Calu3 (cell line): Measurements from ENCODE around the gene HIVEP3. TPM values are rescaled to one million over a fixed set of nuclear protein-coding genes. Genes with fewer than 3 reads are reported as not detected.

Source experiments
- BruUV-seq: library from RNA; stranded (reverse); fragments of 400-500 nt; replicated peaks from 2 replicates; lab custom pipeline; 2021; lab: Mats Ljungman, UMichigan
- CTCF ChIA-PET: fragments of 300-600 bp; sonication (Branson Sonifier 250); formaldehyde crosslinking; loops from one replicate; lab custom pipeline; 2022; ENCODE audit warnings: antibody characterized with exemption; lab: Charles Lee
- DNase-seq: peaks from one replicate; pipeline ENCODE4 v3.0.0; 2022
- H3K27ac Mint-ChIP-seq: one replicate; pipeline ENCODE4 v1.8.0; 2022; ENCODE audit warnings: mixed read lengths; ENCODE audit not compliant: unreplicated experiment
- H3K27me3 Mint-ChIP-seq: one replicate; pipeline ENCODE4 v1.8.0; 2022; ENCODE audit warnings: mixed read lengths; ENCODE audit not compliant: unreplicated experiment
- H3K36me3 Mint-ChIP-seq: one replicate; pipeline ENCODE4 v1.8.0; 2022; ENCODE audit warnings: mild to moderate bottlenecking, moderate library complexity, mixed read lengths; ENCODE audit not compliant: insufficient read depth, unreplicated experiment
- H3K4me1 Mint-ChIP-seq: one replicate; pipeline ENCODE4 v1.8.0; 2022; ENCODE audit warnings: mild to moderate bottlenecking, low read depth, mixed read lengths; ENCODE audit not compliant: unreplicated experiment
- H3K4me3 Mint-ChIP-seq: one replicate; pipeline ENCODE4 v1.8.0; 2022; ENCODE audit warnings: mild to moderate bottlenecking, low read depth, moderate library complexity, mixed read lengths; ENCODE audit not compliant: unreplicated experiment
- H3K9me3 Mint-ChIP-seq: one replicate; pipeline ENCODE4 v1.8.0; 2022; ENCODE audit warnings: low read depth, mixed read lengths; ENCODE audit not compliant: unreplicated experiment
- intact Hi-C: fragments of 100-400 bp; cut with micrococcal nuclease; formaldehyde crosslinking; loops from one replicate; pipeline ENCODE4 v1.10.0; 2022; ENCODE audit not compliant: unreplicated experiment
- total RNA-seq: library from RNA; stranded (reverse); gene quantifications from 2 replicates; pipeline ENCODE4 v1.2.3, GENCODE V29; 2022
- TF ChIP-seq, protein P1 (sequence below): fragments of 200-600 bp; IDR thresholded peaks from one replicate; pipeline ENCODE4 v1.8.0; 2022; ENCODE audit warnings: antibody characterized with exemption; ENCODE audit not compliant: unreplicated experiment

Gene HIVEP3
- total RNA-seq, 1 experiment from 2014 or later: 9.0 TPM

DNA sequence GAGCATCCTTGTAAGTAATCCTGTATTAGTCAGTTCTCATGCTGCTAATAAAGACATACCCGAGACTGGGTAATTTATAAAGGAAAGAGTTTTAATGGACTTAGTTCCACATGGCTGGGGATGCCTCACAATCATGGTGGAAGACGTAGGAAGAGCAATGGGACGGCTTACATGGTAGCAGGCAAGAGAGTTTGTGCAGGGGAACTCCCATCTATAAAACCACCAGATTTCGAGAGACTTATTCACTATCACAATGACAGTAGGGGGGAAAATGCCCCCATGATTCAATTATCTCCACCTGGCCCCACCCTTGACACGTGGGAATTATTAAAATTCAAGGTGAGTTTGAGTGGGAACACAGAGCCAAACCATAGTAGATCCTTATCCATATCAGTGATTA, 124.7 kb downstream of the HIVEP3 start:
- no peaks in the 10 kb centered on the region for H3K27me3 Mint-ChIP-seq
- intact Hi-C loops: loop anchor here (2.0 kb wide), 1 partner anchor 219 kb away; no protein-coding TSS in a partner anchor
- H3K4me1 Mint-ChIP-seq: no peaks in the 10 kb centered on the region
- BruUV-seq: no TSS peak
- TF ChIP-seq, protein P1, sequence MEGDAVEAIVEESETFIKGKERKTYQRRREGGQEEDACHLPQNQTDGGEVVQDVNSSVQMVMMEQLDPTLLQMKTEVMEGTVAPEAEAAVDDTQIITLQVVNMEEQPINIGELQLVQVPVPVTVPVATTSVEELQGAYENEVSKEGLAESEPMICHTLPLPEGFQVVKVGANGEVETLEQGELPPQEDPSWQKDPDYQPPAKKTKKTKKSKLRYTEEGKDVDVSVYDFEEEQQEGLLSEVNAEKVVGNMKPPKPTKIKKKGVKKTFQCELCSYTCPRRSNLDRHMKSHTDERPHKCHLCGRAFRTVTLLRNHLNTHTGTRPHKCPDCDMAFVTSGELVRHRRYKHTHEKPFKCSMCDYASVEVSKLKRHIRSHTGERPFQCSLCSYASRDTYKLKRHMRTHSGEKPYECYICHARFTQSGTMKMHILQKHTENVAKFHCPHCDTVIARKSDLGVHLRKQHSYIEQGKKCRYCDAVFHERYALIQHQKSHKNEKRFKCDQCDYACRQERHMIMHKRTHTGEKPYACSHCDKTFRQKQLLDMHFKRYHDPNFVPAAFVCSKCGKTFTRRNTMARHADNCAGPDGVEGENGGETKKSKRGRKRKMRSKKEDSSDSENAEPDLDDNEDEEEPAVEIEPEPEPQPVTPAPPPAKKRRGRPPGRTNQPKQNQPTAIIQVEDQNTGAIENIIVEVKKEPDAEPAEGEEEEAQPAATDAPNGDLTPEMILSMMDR: no peak
- H3K36me3 Mint-ChIP-seq: no peaks in the 10 kb centered on the region
- DNase-seq: no peak
- no peaks in the 10 kb centered on the region for H3K9me3 Mint-ChIP-seq
- no peak overlapping the region for H3K27ac Mint-ChIP-seq
- CTCF ChIA-PET: no interaction called here
- no peak overlapping the region for H3K4me3 Mint-ChIP-seq

DNA sequence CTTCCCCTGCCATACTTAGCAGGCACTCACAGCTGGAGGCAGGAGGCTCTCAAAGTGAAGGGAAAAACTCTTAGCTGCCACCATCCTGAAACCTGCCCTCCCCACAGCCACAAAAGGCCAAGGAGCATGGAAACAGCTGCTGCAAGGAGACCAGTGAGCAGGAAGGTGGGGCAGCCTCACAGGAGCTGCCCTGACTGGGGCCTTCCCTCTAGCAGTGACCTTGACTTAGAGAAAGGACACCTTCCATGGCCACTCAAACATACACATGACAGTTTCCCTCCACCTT, 126.3 kb downstream of the HIVEP3 start:
- no peaks in the 10 kb centered on the region for H3K36me3 Mint-ChIP-seq
- TF ChIP-seq, protein P1: no peak
- DNase-seq: no peak
- no TSS peak for BruUV-seq
- no peaks in the 10 kb centered on the region for H3K4me1 Mint-ChIP-seq
- intact Hi-C loops: no loop called here
- H3K4me3 Mint-ChIP-seq: no peak overlapping the region
- no peak overlapping the region for H3K27ac Mint-ChIP-seq
- no peaks in the 10 kb centered on the region for H3K27me3 Mint-ChIP-seq
- no peaks in the 10 kb centered on the region for H3K9me3 Mint-ChIP-seq
- CTCF ChIA-PET: no interaction called here

DNA sequence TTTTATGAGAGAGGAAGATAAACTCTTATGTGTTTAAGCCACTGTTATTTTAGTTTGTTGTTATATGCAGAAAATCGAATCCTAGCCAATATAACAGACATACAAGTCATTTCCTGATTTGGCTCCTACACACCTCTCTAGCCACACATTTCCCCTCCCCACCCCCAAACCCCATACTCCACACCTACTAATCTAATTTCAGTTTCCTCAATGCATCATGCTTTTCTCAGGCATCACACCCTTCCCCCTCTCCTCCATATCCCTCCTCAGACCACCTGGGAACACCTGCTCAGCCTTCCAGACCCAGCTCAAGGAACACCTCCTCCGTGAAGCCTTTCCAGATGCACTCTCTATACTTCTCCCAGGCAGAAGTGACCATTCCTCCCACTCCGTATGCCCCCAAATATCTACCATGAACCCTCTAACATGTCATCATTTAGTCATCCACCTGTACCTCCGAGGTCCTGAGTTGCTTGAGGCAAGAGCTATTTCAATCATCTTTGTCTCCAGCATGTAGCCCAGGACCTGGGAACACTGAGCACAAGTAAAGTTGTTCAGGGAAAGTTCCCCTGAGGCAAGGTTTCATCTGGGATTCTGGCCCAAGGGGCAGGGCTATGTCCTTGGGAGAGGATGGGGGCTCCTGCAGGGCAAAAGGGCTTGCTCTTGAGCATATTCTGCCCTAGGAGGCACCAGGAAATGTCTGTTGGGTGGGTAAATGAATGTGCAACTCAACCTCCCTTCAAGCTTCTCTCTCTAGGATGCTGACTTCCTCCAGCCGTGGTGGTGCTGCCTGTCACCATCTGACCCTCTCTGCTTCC, 126.8 kb downstream of the HIVEP3 start:
- H3K27ac Mint-ChIP-seq: no peak overlapping the region
- no peak for DNase-seq
- TF ChIP-seq, protein P1: no peak
- no peak overlapping the region for H3K4me3 Mint-ChIP-seq
- H3K4me1 Mint-ChIP-seq: no peaks in the 10 kb centered on the region
- no peaks in the 10 kb centered on the region for H3K9me3 Mint-ChIP-seq
- CTCF ChIA-PET: no interaction called here
- BruUV-seq: no TSS peak
- no peaks in the 10 kb centered on the region for H3K36me3 Mint-ChIP-seq
- intact Hi-C loops: no loop called here
- H3K27me3 Mint-ChIP-seq: no peaks in the 10 kb centered on the region

DNA sequence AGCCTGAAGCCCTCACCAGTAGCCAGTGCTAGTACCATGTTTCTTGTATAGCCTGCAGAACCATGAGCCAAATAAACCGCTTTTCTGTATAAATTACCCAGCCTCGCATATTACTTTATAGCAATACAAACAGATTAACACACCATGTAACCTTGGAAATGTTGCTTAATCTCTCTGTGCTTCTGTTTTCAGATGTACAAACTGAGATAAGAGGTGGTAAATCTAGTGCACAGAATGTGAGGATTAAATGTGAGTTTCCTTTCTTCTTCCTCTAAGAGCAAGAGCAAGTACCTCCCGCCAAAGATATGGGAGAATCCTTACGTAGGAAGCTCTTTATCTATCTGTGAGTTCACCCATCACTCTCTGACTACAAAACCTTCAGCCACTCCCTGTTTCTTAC, 128.4 kb downstream of the HIVEP3 start:
- Mint-ChIP-seq H3K36me3 (no peaks in the 10 kb centered on the region), H3K9me3 (no peaks in the 10 kb centered on the region), H3K27ac (no peak overlapping the region), H3K4me3 (no peak overlapping the region), H3K4me1 (no peaks in the 10 kb centered on the region), H3K27me3 (no peaks in the 10 kb centered on the region)
- CTCF ChIA-PET: no interaction called here
- BruUV-seq: no TSS peak
- DNase-seq: no peak
- intact Hi-C loops: no loop called here
- TF ChIP-seq, protein P1: no peak
